IMR-90 (cell line): ENCODE measurements around the gene MAGI2. TPM values are rescaled to one million over a fixed set of nuclear protein-coding genes. Genes with fewer than 3 reads are reported as not detected.

ENCODE experiments used
- ATAC-seq: fragments of 200-7000 bp; cut with Tn5 transposase; 2 replicates; pipeline ENCODE4 v1.9.1; 2020; ENCODE audit warnings: low read depth, mild to moderate bottlenecking, moderate library complexity
- BruUV-seq: library from RNA; stranded (reverse); fragments of 400-500 nt; replicated peaks from 2 replicates; lab custom pipeline; 2021; lab: Mats Ljungman, UMichigan
- CTCF ChIA-PET: fragments of 300-600 bp; formaldehyde crosslinking; extraction: SDS; loops from one replicate; lab custom pipeline; 2021; ENCODE audit warnings: antibody characterized with exemption; lab: Yijun Ruan, JAX
- POLR2A ChIA-PET: fragments of 300-600 bp; sonication (Branson Sonifier 250); formaldehyde crosslinking; loops from one replicate; lab custom pipeline; 2022; ENCODE audit warnings: antibody characterized with exemption; ENCODE audit not compliant: unreplicated experiment; lab: Charles Lee
- DNase-seq: peaks from one replicate; pipeline ENCODE4 v3.0.0; 2013
- H2AFZ ChIP-seq: replicated peaks from 2 replicates; pipeline ENCODE3; 2013; ENCODE audit warnings: low read length, mild to moderate bottlenecking; ENCODE audit not compliant: poor library complexity
- H2AK5ac ChIP-seq: 2 replicates; pipeline ENCODE4 v1.6.1; 2013; ENCODE audit warnings: low read depth, low read length, inconsistent platforms
- H2AK9ac ChIP-seq: replicated peaks from 2 replicates; pipeline ENCODE3; 2013; ENCODE audit warnings: mild to moderate bottlenecking, low read depth, low read length, moderate library complexity; ENCODE audit not compliant: poor library complexity
- H2BK120ac ChIP-seq: 2 replicates; pipeline ENCODE4 v1.6.1; 2013; ENCODE audit warnings: low read depth, low read length, inconsistent platforms
- H2BK15ac ChIP-seq: 3 replicates; pipeline ENCODE4 v1.6.1; 2013; ENCODE audit warnings: low read depth, low read length, inconsistent platforms
- H2BK20ac ChIP-seq: 2 replicates; pipeline ENCODE4 v1.6.1; 2013; ENCODE audit warnings: low read depth, mild to moderate bottlenecking, inconsistent platforms, low read length, moderate library complexity
- H2BK5ac ChIP-seq: 2 replicates; pipeline ENCODE4 v1.6.1; 2013; ENCODE audit warnings: mild to moderate bottlenecking, low read depth, low read length, inconsistent platforms; ENCODE audit not compliant: poor library complexity, severe bottlenecking
- H3K14ac ChIP-seq: replicated peaks from 2 replicates; pipeline ENCODE4 v1.6.1; 2013; ENCODE audit warnings: low read depth, low read length, inconsistent platforms
- H3K18ac ChIP-seq: 2 replicates; pipeline ENCODE4 v1.6.1; 2013; ENCODE audit warnings: low read depth, low read length, control low read depth
- H3K23ac ChIP-seq: 2 replicates; pipeline ENCODE4 v1.6.1; 2013; ENCODE audit warnings: low read depth, low read length, inconsistent platforms
- H3K27ac ChIP-seq: 2 replicates; pipeline ENCODE4 v1.5.1; 2013; ENCODE audit warnings: mild to moderate bottlenecking, control low read depth, low read length; ENCODE audit not compliant: insufficient read depth
- H3K27me3 ChIP-seq: 2 replicates; pipeline ENCODE4 v1.6.1; 2013; ENCODE audit warnings: low read length; ENCODE audit not compliant: control insufficient read depth, insufficient read depth
- H3K36me3 ChIP-seq: 2 replicates; pipeline ENCODE4 v1.6.1; 2013; ENCODE audit warnings: low read length, mixed read lengths; ENCODE audit not compliant: control insufficient read depth, insufficient read depth
- H3K4ac ChIP-seq: 2 replicates; pipeline ENCODE4 v1.6.1; 2013; ENCODE audit warnings: low read depth, low read length, inconsistent platforms
- H3K4me1 ChIP-seq: 2 replicates; pipeline ENCODE4 v1.6.1; 2013; ENCODE audit warnings: low read length, mixed read lengths; ENCODE audit not compliant: control insufficient read depth, insufficient read depth
- H3K4me2 ChIP-seq: 2 replicates; pipeline ENCODE4 v1.6.1; 2013; ENCODE audit warnings: low read depth, mild to moderate bottlenecking, control low read depth, low read length, moderate library complexity
- H3K4me3 ChIP-seq: 2 replicates; pipeline ENCODE4 v1.5.1; 2013; ENCODE audit warnings: low read depth, mild to moderate bottlenecking, control low read depth, low read length, moderate library complexity; ENCODE audit not compliant: insufficient read depth
- H3K56ac ChIP-seq: 2 replicates; pipeline ENCODE4 v1.6.1; 2013; ENCODE audit warnings: low read length, inconsistent platforms; ENCODE audit not compliant: insufficient read depth; ENCODE audit errors: extremely low read depth
- H3K79me1 ChIP-seq, 2 experiments: 2 replicates each; pipeline ENCODE4 v1.6.1; 2013; ENCODE audit warnings: low read length in 2 of 2, inconsistent platforms in 1 of 2, low read depth in 1 of 2
- H3K9ac ChIP-seq: 2 replicates; pipeline ENCODE4 v1.6.1; 2013; ENCODE audit warnings: low read depth, low read length, control low read depth
- H3K9me1 ChIP-seq: 2 replicates; pipeline ENCODE4 v1.6.1; 2013; ENCODE audit warnings: low read length, inconsistent platforms; ENCODE audit not compliant: insufficient read depth
- H3K9me3 ChIP-seq: 2 replicates; pipeline ENCODE4 v1.6.1; 2013; ENCODE audit warnings: low read length; ENCODE audit not compliant: control insufficient read depth, insufficient read depth
- H4K20me1 ChIP-seq: 2 replicates; pipeline ENCODE4 v1.6.1; 2013; ENCODE audit warnings: low read length, inconsistent platforms; ENCODE audit not compliant: insufficient read depth
- H4K5ac ChIP-seq: 2 replicates; pipeline ENCODE4 v1.6.1; 2013; ENCODE audit warnings: mild to moderate bottlenecking, low read depth, low read length, control low read depth
- H4K8ac ChIP-seq, 2 experiments: 2 replicates each; pipeline ENCODE4 v1.6.1; 2013; ENCODE audit warnings: low read depth in 2 of 2, low read length in 2 of 2, control low read depth in 1 of 2, inconsistent platforms in 1 of 2
- H4K91ac ChIP-seq: 2 replicates; pipeline ENCODE4 v1.6.1; 2013; ENCODE audit warnings: low read depth, low read length, inconsistent platforms; ENCODE audit not compliant: insufficient read depth
- FOS ChIP-seq: fragments of 150-350 bp; IDR thresholded peaks from 2 replicates; pipeline ENCODE4 v1.6.1; 2016; ENCODE audit warnings: low read depth, low read length
- MAFK ChIP-seq: IDR thresholded peaks from 2 replicates; pipeline ENCODE4 v1.6.1; 2012; ENCODE audit warnings: low read depth, low read length, improper control_type of control experiment
- RFX5 ChIP-seq: IDR thresholded peaks from 2 replicates; pipeline ENCODE4 v1.8.0; 2012; ENCODE audit warnings: low read depth, mild to moderate bottlenecking, low read length, moderate library complexity
- SMC3 ChIP-seq: fragments of 150-350 bp; IDR thresholded peaks from 2 replicates; pipeline ENCODE4 v1.6.1; 2016; ENCODE audit warnings: low read depth, mild to moderate bottlenecking, antibody characterized with exemption, low read length, moderate library complexity
- WGBS, 2 experiments: methylation state at CpG; one replicate each; pipeline versions ENCODE4 v1.1.5 to v1.1.7; 2013; ENCODE audit warnings: missing lambda C conversion rate in 2 of 2; ENCODE audit not compliant: insufficient read length in 1 of 2; ENCODE audit errors: extremely low coverage in 2 of 2; 5-methylcytosine and 5-hydroxymethylcytosine counted together
- dilution Hi-C: fragments of 300-500 bp; cut with HindIII; formaldehyde crosslinking; loops from one replicate; pipeline ENCODE4 v1.14.3; 2018; ENCODE audit warnings: low sequenced_read_pairs; ENCODE audit not compliant: unreplicated experiment
- in situ Hi-C: fragments of 300-500 bp; cut with MboI; formaldehyde crosslinking; loops from 3 replicates; pipeline ENCODE4 v1.14.3; 2019; ENCODE audit warnings: low sequenced_read_pairs, inconsistent platforms, mixed read lengths
- intact Hi-C: fragments of 100-400 bp; cut with micrococcal nuclease; formaldehyde crosslinking; loops from 2 replicates; pipeline ENCODE4 v1.10.0; 2022
- polyA plus RNA-seq, 3 experiments: library from polyadenylated mRNA; depleted of rRNA; stranded (reverse); fragments of >200 nt; gene quantifications; 2 replicates each; pipeline ENCODE4 v1.2.3, GENCODE V29; 2012; ENCODE audit warnings: low replicate concordance in 1 of 3
- total RNA-seq: library from RNA; depleted of rRNA; stranded (reverse); fragments of >200 nt; gene quantifications from 2 replicates; pipeline ENCODE4 v1.2.3, GENCODE V29; 2012

Gene MAGI2
- total and polyA plus RNA-seq, 2 of the 4 experiments (the other 2 are of a cell fraction) = 2.5 to 17.9 TPM

DNA sequence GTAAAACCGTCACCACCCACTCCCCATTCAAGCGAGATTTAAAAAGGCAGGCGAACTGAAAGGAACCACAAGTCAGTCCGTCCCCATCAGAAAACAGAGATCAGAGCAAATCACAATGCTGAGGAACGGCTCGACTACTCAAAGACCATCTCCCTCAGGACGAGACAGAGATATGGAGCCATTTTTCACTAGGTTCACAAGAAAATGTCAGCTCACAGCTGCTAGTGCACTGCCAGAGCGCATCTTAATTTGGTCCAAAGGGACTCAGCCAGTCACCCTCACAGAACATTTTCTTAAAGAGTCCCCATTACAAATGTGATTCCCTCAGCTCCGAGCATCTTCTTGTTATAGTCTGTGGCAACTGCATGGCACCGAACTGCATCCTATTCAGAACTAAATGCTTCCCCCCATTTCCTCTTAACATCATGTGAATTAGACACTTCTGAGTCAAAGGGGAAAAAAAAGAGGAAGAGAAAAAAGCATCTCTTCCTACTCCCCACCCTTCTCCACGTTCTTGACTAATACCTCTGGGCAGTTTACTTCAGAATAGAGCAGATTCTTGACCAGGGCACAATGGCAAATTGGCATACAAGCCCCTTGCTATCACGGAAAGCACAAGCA is 683.9 kb downstream of the MAGI2 start:
- ATAC-seq = peak; percentile 32
- CTCF ChIA-PET = interaction anchor here (1.3 kb wide), 1 partner anchor 10 kb away, joined by 4 read pairs; no protein-coding TSS in a partner anchor
- Histone ChIP-seq H4K20me1 (no peaks in the 10 kb centered on the region), H3K4me2 (peak overlapping the region; percentile 99), H3K9me1 (no peaks in the 10 kb centered on the region), H3K9me3 (no peaks in the 10 kb centered on the region), H2BK120ac (peak overlapping the region; percentile 68), H3K4me3 (peak overlapping the region; percentile 51), H2BK15ac (no peak overlapping the region), H2BK20ac (peak overlapping the region; percentile 73), H3K79me1 (peaks cover 0 to 15% of the 10 kb centered on the region in 2 experiments; a peak in 2 of 4 replicates), H2AFZ (peak overlapping the region; percentile 84), H4K5ac (peak overlapping the region; percentile 61; the same call in 1 of the 2 replicates), H2AK9ac (peak overlapping the region; percentile 39), H3K56ac (no peak overlapping the region), H4K8ac (peak overlapping the region in 1 of 2 experiments; percentile 76; a peak in 2 of 4 replicates), H2BK5ac (no peak overlapping the region), H3K36me3 (no peaks in the 10 kb centered on the region), H2AK5ac (no peak overlapping the region), H4K91ac (no peak overlapping the region), H3K14ac (peak overlapping the region; percentile 94), H3K18ac (peak overlapping the region; percentile 7; the same call in 1 of the 2 replicates), H3K4ac (peak overlapping the region; percentile 69), H3K9ac (0 out of 2 replicates have a peak overlapping the region, but pooled peaks have one; percentile 8), H3K27ac (no peak overlapping the region), H3K27me3 (no peaks in the 10 kb centered on the region), H3K23ac (peak overlapping the region; percentile 90), H3K4me1 (peaks cover 3% of the 10 kb centered on the region; the same call in 1 of the 2 replicates)
- no TSS peak for BruUV-seq
- POLR2A ChIA-PET = no interaction called here
- dilution Hi-C loops = no loop called here
- no peak for DNase-seq
- 31% methylated on average over 7 of the region's 12 CpGs; no CpG with 5 or more reads in 1 of the 2 experiments for whole genome bisulfite sequencing, 2 experiments
- TF ChIP-seq MAFK (no peak), SMC3 (no peak), FOS (no peak), RFX5 (no peak)
- in situ Hi-C loops = no loop called here
- intact Hi-C loops = loop anchor here (5.0 kb wide), 1 partner anchor 47 kb away; no protein-coding TSS in a partner anchor
